K562 (cell line): ENCODE results near the gene SCARB2. TPM values are rescaled to one million over a fixed set of nuclear protein-coding genes. Genes with fewer than 3 reads are reported as not detected.

Source experiments
- IRF2 ChIP-seq: sonication (generic); formaldehyde crosslinking; IDR thresholded peaks from 2 replicates; pipeline ENCODE4 v1.8.1; 2022; ENCODE audit warnings: mild to moderate bottlenecking, missing genetic modification reagents
- PPARD ChIP-seq: fragments of 250-450 bp; sonication (Bioruptor Pico); IDR thresholded peaks from 2 replicates; pipeline ENCODE4 v1.8.0; 2022; ENCODE audit warnings: inconsistent platforms, mild to moderate bottlenecking, moderate library complexity
- TAF1 ChIP-seq: IDR thresholded peaks from 2 replicates; pipeline ENCODE4 v1.6.1; 2011; ENCODE audit warnings: mild to moderate bottlenecking, low read length, moderate library complexity; ENCODE audit not compliant: insufficient read depth, control insufficient read depth, severe bottlenecking; ENCODE audit errors: extremely low read depth
- ZBTB8A ChIP-seq: fragments of 450-650 bp; IDR thresholded peaks from 2 replicates; pipeline ENCODE4 v1.6.1; 2018; ENCODE audit warnings: mild to moderate bottlenecking, moderate library complexity; ENCODE audit not compliant: partially characterized antibody
- ZNF347 ChIP-seq: fragments of 450-650 bp; formaldehyde crosslinking; IDR thresholded peaks from 2 replicates; pipeline ENCODE4 v1.4.0; 2020; ENCODE audit warnings: low read depth, mild to moderate bottlenecking, moderate library complexity
- ZNF507 ChIP-seq: conservative IDR thresholded peaks from 2 replicates; pipeline ENCODE4 v1.6.1; 2017; ENCODE audit warnings: missing genetic modification characterization, missing compliant biosample characterization
- polyA plus RNA-seq, 8 experiments: library from polyadenylated mRNA; depleted of rRNA in 4 of 8; stranded (reverse) in 5 of 8; unstranded in 3 of 8; fragments of >200 nt; fragmentation: Nextera tagmentation in 2 of 8; fragmentation: Illumina TruSeq in 1 of 8; extraction: Ambion mirVana in 2 of 8; extraction: Trizol in 1 of 8; gene quantifications; 2 replicates each; pipeline versions ENCODE4 v1.2.1 to v1.2.3, GENCODE V29; 2011 to 2014; ENCODE audit warnings: inconsistent platforms in 1 of 8, missing spikeins in 1 of 8
- total RNA-seq, 7 experiments: library from RNA; depleted of rRNA in 6 of 7; stranded (reverse); fragments of >200 nt in 6 of 7; fragmentation: Illumina TruSeq in 2 of 7; extraction: Trizol in 2 of 7; gene quantifications; 2 replicates each; pipeline versions ENCODE4 v1.2.1 to v1.2.3, GENCODE V29; 2011 to 2021; ENCODE audit warnings: low replicate concordance in 1 of 7
- TF ChIP-seq, protein P1 (sequence below): sonication (generic); formaldehyde crosslinking; IDR thresholded peaks from 2 replicates; pipeline ENCODE4 v1.8.0; 2022; ENCODE audit warnings: mild to moderate bottlenecking, missing genetic modification reagents

The SCARB2 gene
- total and polyA plus RNA-seq, 9 of the 15 experiments (the other 6 are each of a cell fraction or from before 2014, with no cell fraction given) = 6.1 to 25.8 (median 17.8) TPM

DNA sequence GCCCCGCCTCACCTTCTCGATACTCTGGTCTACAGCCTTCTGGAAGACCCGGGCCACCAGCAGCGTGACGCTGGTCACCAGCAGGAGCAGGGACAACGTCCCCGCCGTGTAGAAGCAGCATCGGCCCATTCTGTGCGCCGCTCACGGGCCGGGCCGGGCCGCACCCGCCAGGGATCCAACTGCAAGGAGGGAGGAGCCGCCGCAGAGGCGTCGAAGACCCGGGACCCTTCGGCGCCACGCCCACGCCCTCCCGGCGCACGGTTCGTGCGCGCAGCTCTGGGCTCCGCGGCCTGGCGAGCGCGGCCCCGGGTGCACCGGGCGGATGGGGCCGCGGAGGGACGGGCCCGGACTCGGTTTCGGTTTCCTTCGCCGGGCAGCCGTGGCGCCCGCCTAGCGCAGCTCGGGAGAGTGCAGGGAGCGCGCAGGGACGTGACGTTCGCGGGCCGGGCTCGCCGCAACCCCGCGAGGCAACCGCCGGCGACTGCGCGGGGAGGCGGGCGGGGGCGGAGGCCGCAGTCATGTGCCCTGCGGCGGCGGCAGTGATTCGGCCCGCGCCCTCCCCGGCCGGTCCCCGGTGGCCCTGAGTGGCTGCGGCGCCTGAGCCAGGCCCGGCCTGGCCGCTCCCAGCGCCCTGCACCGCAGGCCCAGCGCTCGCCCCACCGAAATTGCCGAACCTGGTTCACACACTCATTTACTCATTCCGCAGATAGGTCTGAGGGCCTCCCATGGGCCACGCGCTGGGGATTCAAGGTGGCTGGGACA lies at the start of gene SCARB2 (continued):
- no peak for TF ChIP-seq ZNF347
- TF ChIP-seq, protein P1, sequence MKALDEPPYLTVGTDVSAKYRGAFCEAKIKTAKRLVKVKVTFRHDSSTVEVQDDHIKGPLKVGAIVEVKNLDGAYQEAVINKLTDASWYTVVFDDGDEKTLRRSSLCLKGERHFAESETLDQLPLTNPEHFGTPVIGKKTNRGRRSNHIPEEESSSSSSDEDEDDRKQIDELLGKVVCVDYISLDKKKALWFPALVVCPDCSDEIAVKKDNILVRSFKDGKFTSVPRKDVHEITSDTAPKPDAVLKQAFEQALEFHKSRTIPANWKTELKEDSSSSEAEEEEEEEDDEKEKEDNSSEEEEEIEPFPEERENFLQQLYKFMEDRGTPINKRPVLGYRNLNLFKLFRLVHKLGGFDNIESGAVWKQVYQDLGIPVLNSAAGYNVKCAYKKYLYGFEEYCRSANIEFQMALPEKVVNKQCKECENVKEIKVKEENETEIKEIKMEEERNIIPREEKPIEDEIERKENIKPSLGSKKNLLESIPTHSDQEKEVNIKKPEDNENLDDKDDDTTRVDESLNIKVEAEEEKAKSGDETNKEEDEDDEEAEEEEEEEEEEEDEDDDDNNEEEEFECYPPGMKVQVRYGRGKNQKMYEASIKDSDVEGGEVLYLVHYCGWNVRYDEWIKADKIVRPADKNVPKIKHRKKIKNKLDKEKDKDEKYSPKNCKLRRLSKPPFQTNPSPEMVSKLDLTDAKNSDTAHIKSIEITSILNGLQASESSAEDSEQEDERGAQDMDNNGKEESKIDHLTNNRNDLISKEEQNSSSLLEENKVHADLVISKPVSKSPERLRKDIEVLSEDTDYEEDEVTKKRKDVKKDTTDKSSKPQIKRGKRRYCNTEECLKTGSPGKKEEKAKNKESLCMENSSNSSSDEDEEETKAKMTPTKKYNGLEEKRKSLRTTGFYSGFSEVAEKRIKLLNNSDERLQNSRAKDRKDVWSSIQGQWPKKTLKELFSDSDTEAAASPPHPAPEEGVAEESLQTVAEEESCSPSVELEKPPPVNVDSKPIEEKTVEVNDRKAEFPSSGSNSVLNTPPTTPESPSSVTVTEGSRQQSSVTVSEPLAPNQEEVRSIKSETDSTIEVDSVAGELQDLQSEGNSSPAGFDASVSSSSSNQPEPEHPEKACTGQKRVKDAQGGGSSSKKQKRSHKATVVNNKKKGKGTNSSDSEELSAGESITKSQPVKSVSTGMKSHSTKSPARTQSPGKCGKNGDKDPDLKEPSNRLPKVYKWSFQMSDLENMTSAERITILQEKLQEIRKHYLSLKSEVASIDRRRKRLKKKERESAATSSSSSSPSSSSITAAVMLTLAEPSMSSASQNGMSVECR (CRISPR knock-in tag) = no peak; the same call in none of the 2 replicates
- TF ChIP-seq PPARD (CRISPR knock-in tag) = no peak
- peak; percentile 52 for TF ChIP-seq TAF1
- peak; percentile 93 for TF ChIP-seq IRF2 (CRISPR knock-in tag)
- TF ChIP-seq ZBTB8A = no peak
- TF ChIP-seq ZNF507 (tag) = no peak
